HAP-1 (cell line): Measurements from ENCODE around the gene ARHGAP45.
A peak's percentile ranks its signal among the peaks of the same experiment; 100 is the strongest.

Source experiments
- DNase-seq, 2 experiments: peaks; one replicate each; pipeline ENCODE4 v3.0.0-alpha.2; 2016 to 2020; ENCODE audit warnings: low spot score in 2 of 2
- H3K27me3 ChIP-seq: fragments of 250-450 bp; sonication (Bioruptor Pico); 2 replicates; pipeline ENCODE4 v1.5.1; 2020; ENCODE audit warnings: low read depth, mild to moderate bottlenecking, moderate library complexity
- H3K36me3 ChIP-seq: fragments of 250-450 bp; sonication (Bioruptor Pico); replicated peaks from 2 replicates; pipeline ENCODE4 v1.5.1; 2020; ENCODE audit warnings: mild to moderate bottlenecking
- H3K4me1 ChIP-seq: fragments of 250-450 bp; sonication (Bioruptor Pico); 2 replicates; pipeline ENCODE4 v1.5.1; 2020; ENCODE audit warnings: mild to moderate bottlenecking
- H3K4me3 ChIP-seq: fragments of 250-450 bp; sonication (Bioruptor Pico); 2 replicates; pipeline ENCODE4 v1.5.1; 2020; ENCODE audit warnings: mild to moderate bottlenecking, moderate library complexity
- H3K9me3 ChIP-seq: fragments of 250-450 bp; sonication (Bioruptor Pico); 2 replicates; pipeline ENCODE4 v1.5.1; 2020; ENCODE audit warnings: mild to moderate bottlenecking, moderate library complexity
- in situ Hi-C: fragments of 300-500 bp; cut with MboI; formaldehyde crosslinking; loops from 3 replicates; pipeline ENCODE4 v1.14.3; 2020; ENCODE audit warnings: low sequenced_read_pairs, inconsistent platforms, mixed read lengths

The ARHGAP45 gene

DNA sequence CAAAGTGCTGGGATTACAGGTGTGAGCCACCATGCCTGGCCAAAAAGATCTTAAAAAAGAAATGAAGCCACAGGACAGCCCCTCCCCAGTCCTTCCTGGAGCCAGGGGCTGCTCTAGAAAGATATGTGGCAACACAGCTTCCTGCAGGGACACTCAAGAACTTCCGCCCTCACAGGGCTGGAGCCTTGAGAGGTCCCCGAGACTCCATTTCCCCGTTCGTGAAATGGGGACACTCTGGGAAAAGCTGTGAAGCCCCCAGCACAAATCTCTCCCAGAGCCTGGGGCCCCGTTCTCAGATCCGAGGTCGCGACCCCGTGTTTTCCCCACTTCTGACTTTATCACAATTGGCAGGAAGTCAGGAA lies 34.4 kb downstream of the ARHGAP45 start:
- Histone ChIP-seq H3K4me3 (no peak overlapping the region), H3K4me1 (peaks cover 11% of the 10 kb centered on the region), H3K9me3 (no peaks in the 10 kb centered on the region), H3K36me3 (peaks cover 4% of the 10 kb centered on the region), H3K27me3 (no peaks in the 10 kb centered on the region)
- in situ Hi-C loops: no loop called here
- DNase-seq: no peak

DNA sequence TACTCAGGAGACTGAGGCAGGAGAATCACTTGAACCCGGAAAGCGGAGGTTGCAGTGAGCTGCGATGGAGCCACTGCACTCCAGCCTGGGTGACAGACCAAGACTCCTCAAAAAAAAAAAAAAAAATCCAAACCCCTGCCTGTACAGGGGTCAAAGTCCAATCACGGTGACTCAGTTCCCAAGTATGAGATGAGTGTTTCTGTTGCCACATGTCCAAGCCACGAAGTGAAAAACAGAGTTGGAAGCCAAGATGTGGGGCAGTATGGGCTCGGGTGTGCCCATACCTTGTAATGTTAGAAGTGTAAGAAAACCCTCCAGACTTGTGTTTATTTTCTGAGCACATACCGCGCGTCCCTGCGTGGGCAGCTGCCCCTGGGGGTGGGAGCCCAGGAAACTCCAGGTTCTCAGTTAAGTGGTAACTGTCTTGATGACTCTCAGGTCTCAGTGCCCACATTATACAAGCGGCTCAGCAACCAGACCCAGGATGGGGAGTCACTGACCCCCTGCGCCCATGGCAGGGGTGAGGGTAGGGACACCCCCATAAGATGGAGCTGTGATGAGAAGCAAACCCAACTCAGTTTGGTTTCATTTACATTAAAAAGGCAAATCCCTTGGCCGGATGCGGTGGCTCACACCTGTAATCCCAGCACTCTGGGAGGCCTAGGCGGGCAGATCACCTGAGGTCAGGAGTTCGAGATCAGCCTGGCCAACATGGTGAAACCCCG lies 35.6 kb downstream of the ARHGAP45 start:
- H3K4me3 ChIP-seq: no peak overlapping the region
- DNase-seq: no peak
- in situ Hi-C loops: no loop called here

DNA sequence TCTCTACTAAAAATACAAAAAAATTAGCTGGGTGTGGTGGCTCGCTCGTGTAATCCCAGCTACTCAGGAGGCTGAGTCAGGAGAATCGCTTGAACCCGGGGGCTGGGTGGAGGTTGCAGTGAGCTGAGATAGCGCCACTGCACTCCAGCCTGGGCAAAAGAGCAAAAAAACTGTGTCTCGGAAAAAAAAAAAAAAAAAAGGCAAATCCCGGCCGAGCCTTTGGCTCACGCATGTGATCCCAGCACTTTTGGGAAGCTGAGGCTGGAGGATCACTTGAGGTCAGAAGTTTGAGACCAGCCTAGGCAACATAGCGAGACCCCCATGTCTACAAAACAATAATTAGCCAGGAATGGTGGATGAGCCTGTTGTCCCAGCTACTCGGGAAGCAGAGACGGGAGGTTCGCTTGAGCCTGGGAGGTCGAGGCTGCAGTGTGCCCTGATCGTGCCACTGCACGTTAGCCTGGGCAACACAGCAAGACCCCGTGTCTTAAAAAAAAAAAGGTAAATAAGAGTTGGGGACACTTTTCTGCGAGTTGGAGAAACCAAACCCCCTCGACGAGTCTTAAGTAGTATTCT lies 36.3 kb downstream of the ARHGAP45 start:
- peaks cover 20% of the 10 kb centered on the region for H3K36me3 ChIP-seq
- H3K4me3 ChIP-seq: peak overlapping the region; percentile 64
- no peak for DNase-seq
- H3K4me1 ChIP-seq: peaks cover 11% of the 10 kb centered on the region
- no peaks in the 10 kb centered on the region for H3K9me3 ChIP-seq
- H3K27me3 ChIP-seq: no peaks in the 10 kb centered on the region
- in situ Hi-C loops: no loop called here

More for the DNA sequence above, 35.6 kb downstream of the ARHGAP45 start:
- Histone ChIP-seq H3K9me3 (no peaks in the 10 kb centered on the region), H3K36me3 (peaks cover 16% of the 10 kb centered on the region), H3K4me1 (peaks cover 11% of the 10 kb centered on the region), H3K27me3 (no peaks in the 10 kb centered on the region)

DNA sequence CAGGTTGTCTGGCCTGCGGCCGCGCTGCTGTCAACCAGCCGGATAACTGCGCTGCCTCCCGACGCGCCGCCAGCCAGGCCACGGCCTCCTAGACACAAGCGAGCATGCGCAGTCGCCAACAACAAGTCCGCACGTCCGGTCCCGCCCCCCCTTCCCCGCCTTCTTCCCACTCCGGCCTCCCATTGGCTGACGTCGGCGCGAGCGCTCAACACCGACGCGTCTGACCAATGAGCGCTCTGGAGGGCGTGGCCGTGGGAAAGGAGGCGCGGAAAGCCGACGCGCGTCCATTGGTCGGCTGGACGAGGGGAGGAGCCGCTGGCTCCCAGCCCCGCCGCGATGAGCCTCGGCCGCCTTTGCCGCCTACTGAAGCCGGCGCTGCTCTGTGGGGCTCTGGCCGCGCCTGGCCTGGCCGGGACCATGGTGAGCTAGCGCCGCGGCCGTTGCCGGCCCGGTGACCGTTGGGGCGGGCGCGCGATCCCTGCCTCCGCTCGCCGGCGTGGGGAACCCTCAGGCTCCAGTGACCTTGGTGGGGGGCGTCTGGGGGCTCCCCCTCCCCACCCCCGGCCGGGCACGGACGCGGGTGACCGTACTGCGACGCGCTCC lies 36.8 kb downstream of the ARHGAP45 start, which contains the start of gene GPX4:
Gene GPX4, plus strand, starts transcription at position 287 of the 603 bp plus-strand sequence. Its CDS starts 50 bp downstream, at position 337.
- in situ Hi-C loops: no loop called here
- Histone ChIP-seq H3K4me1 (peaks cover 11% of the 10 kb centered on the region), H3K4me3 (peak within 1 kb of the TSS; percentile 64), H3K36me3 (peaks cover 22% of the 10 kb centered on the region), H3K9me3 (no peaks in the 10 kb centered on the region), H3K27me3 (no peaks in the 10 kb centered on the region)
- DNase-seq: peak; percentile 95 to 99

GRCh38 chr19:1104311-1105007 lies 37.5 kb downstream of the ARHGAP45 start:
- in situ Hi-C loops: loop anchor here (5.0 kb wide), 1 partner anchor 98 kb away; no protein-coding TSS in a partner anchor
- peaks cover 11% of the 10 kb centered on the region for H3K4me1 ChIP-seq
- H3K9me3 ChIP-seq: no peaks in the 10 kb centered on the region
- H3K4me3 ChIP-seq: peak overlapping the region; percentile 64
- peak; percentile 39 to 84 for DNase-seq
- H3K36me3 ChIP-seq: peaks cover 26% of the 10 kb centered on the region
- H3K27me3 ChIP-seq: no peaks in the 10 kb centered on the region

DNA sequence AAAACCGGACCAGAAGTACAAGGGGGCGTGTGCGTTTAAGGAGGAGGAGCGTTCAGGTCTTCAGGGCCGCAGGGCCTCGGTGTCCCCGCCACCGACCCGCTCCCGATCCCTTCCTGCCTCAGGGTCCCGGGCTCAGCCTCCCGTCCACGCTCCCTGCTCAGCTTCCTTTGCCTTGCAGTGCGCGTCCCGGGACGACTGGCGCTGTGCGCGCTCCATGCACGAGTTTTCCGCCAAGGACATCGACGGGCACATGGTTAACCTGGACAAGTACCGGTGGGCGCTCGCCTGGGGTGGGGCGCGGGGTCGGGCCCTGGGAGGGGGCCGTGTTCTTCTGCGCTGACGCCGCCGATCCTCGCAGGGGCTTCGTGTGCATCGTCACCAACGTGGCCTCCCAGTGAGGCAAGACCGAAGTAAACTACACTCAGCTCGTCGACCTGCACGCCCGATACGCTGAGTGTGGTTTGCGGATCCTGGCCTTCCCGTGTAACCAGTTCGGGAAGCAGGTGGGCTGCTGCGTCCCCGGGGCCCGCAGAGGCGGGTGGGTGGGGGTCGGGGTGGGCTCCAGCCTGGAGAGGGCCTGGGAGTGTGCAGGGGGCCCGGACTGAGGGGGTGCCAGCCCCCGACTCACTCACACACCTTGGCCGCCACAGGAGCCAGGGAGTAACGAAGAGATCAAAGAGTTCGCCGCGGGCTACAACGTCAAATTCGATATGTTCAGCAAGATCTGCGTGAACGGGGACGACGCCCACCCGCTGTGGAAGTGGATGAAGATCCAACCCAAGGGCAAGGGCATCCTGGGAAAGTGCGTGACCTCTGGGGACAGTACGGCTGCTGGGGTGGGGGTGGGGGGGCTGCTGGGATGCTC lies 38.3 kb downstream of the ARHGAP45 start:
- H3K9me3 ChIP-seq: no peaks in the 10 kb centered on the region
- peak in 1 of 2 experiments; percentile 56 for DNase-seq
- H3K36me3 ChIP-seq: peaks cover 26% of the 10 kb centered on the region
- H3K4me1 ChIP-seq: peaks cover 11% of the 10 kb centered on the region
- no peaks in the 10 kb centered on the region for H3K27me3 ChIP-seq
- in situ Hi-C loops: loop anchor here (5.0 kb wide), 1 partner anchor 97 kb away; no protein-coding TSS in a partner anchor
- peak overlapping the region; percentile 64 for H3K4me3 ChIP-seq

DNA sequence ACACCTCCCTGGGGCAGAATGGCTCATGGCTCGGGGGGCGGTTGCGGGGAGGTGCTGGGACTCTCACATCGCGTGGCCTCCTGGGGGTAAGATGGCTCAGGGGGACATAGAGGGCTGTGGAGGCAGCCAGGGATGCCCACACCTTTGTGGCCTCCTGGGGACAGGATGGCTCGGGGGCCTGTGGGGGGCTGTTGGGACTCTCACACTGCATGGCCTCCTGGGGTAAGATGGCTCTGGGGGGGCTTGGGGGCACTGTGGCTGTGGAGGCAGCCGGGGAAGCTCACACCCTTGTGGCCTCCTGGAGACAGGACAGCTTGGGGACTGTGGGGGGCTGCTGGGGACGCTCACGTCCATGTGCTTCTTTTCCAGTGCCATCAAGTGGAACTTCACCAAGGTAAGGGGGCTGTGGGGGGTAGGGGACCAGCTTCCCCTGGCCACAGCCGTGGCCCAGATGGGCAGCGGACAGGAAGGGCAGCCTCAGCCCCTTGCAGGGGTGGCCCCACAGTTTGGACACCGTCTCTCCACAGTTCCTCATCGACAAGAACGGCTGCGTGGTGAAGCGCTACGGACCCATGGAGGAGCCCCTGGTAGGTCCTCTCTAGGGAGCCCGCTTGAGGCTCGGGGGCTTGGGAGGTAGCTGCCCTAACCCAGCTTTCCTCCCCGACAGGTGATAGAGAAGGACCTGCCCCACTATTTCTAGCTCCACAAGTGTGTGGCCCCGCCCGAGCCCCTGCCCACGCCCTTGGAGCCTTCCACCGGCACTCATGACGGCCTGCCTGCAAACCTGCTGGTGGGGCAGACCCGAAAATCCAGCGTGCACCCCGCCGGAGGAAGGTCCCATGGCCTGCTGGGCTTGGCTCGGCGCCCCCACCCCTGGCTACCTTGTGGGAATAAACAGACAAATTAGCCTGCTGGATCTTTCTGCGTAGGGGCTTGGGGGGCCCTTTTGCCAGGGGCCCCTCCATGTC lies 39.2 kb downstream of the ARHGAP45 start:
- H3K4me1 ChIP-seq: peaks cover 11% of the 10 kb centered on the region
- H3K9me3 ChIP-seq: no peaks in the 10 kb centered on the region
- no peak for DNase-seq
- no peak overlapping the region for H3K4me3 ChIP-seq
- in situ Hi-C loops: loop anchor here (5.0 kb wide), 1 partner anchor 96 kb away; no protein-coding TSS in a partner anchor
- peaks cover 26% of the 10 kb centered on the region for H3K36me3 ChIP-seq
- H3K27me3 ChIP-seq: no peaks in the 10 kb centered on the region

DNA sequence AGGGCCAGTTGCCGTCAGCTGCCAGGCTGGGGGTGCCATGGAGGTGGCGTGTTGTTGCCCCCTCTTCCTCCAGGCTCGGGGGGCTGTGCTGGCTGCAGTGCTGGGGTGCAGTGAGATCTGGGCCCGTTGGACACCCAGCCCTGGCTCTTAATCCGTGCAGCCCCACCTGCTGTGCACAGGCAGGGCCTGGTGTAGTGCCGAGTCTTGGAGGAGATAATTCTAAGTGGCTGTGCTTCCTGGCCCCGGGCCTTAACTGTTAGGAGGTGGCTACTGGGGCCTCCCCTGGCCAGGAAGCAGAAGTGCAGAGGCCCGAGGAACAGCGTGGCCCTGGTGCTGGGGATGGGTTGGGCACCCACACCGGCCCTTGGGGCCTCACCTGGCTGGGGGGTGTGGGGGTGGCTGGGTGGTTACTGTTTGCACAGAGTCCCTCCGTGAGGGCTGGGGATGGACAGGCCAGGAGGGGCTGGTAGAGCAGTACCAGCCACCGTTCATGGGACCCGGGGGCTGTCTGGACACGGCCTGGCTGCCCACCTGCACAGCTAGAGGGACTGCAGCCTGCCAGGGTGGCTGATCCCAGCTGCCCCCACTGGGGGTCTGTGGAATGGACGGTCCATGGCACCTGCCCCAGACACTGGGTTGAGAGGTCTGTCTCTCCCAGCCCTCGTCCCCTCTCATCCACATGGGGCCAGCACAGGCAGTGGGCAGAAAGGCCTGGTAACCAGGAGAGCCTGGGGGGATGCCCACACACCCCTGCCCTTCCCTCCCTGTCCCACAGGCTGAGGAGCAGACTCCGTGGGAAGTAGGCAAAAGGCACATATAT lies 40.1 kb downstream of the ARHGAP45 start:
- H3K27me3 ChIP-seq: no peaks in the 10 kb centered on the region
- no peak for DNase-seq
- in situ Hi-C loops: loop anchor here (5.0 kb wide), 1 partner anchor 95 kb away; no protein-coding TSS in a partner anchor
- H3K9me3 ChIP-seq: no peaks in the 10 kb centered on the region
- H3K4me1 ChIP-seq: peaks cover 5% of the 10 kb centered on the region; the same call in 1 of the 2 replicates
- H3K36me3 ChIP-seq: peaks cover 28% of the 10 kb centered on the region
- H3K4me3 ChIP-seq: no peak overlapping the region

GRCh38 chr19:1107661-1108261 lies 40.8 kb downstream of the ARHGAP45 start:
- DNase-seq: no peak
- Histone ChIP-seq H3K9me3 (no peaks in the 10 kb centered on the region), H3K4me1 (peaks cover 1% of the 10 kb centered on the region; the same call in 1 of the 2 replicates), H3K27me3 (no peaks in the 10 kb centered on the region), H3K36me3 (peaks cover 33% of the 10 kb centered on the region), H3K4me3 (no peak overlapping the region)
- in situ Hi-C loops: loop anchor here (5.0 kb wide), 1 partner anchor 95 kb away; no protein-coding TSS in a partner anchor

GRCh38 chr19:1108291-1109031 lies 41.5 kb downstream of the ARHGAP45 start:
- DNase-seq: no peak
- Histone ChIP-seq H3K27me3 (no peaks in the 10 kb centered on the region), H3K36me3 (peaks cover 37% of the 10 kb centered on the region), H3K4me1 (peaks cover under 1% of the 10 kb centered on the region; the same call in 1 of the 2 replicates), H3K4me3 (no peak overlapping the region), H3K9me3 (no peaks in the 10 kb centered on the region)
- in situ Hi-C loops: loop anchor here (5.0 kb wide), 1 partner anchor 94 kb away; no protein-coding TSS in a partner anchor
